ENCODE data around the gene EXOC4. TPM values are rescaled to one million over a fixed set of nuclear protein-coding genes. Genes with fewer than 3 reads are reported as not detected.
A peak's percentile ranks its signal among the peaks of the same experiment; 100 is the strongest.

EXOC4 gene
- total RNA-seq, 1 experiment from 2014 or later: 111 TPM

DNA sequence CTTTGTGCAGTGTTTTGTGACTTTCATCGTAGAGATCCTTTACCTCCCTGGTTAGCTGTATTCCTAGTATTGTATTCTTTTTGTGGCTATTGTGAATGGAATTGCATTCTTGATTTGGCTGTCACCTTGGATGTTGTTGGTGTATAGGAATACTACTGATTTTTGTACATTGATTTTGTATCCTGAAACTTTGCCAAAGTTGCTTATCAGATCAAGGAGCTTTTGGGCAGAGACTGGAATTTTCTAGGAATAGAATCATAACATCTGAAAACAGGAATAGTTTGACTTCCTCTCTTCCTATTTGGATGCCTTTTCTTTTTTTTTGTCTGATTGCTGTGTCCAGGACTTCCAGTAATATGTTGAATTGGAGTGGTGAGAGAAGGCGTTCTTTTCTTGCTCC lies 590.5 kb downstream of the EXOC4 start:
- DNase-seq: no peak
- Histone ChIP-seq H3K27ac (ENCODE audit: low read length) (no peak overlapping the region), H2AFZ (ENCODE audit: low read length) (no peak overlapping the region), H3K4me1 (ENCODE audit: low read length) (no peaks in the 10 kb centered on the region), H3K9me3 (ENCODE audit: low read length) (no peaks in the 10 kb centered on the region), H3K79me2 (ENCODE audit: low read length) (no peaks in the 10 kb centered on the region), H3K9me2 (replicated peaks; ENCODE audit: insufficient read depth, low read length) (no peaks in the 10 kb centered on the region), H3K4me3 (ENCODE audit: low read length) (no peak overlapping the region), H3K9ac (ENCODE audit: low read length) (no peak overlapping the region), H3K27me3 (ENCODE audit: low read length) (no peaks in the 10 kb centered on the region), H4K20me1 (ENCODE audit: insufficient read depth, low read depth, low read length) (no peaks in the 10 kb centered on the region), H3K36me3 (ENCODE audit: insufficient read depth, low read length) (no peaks in the 10 kb centered on the region), H3K4me2 (ENCODE audit: low read depth, low read length, poor library complexity, severe bottlenecking) (no peak overlapping the region)

DNA sequence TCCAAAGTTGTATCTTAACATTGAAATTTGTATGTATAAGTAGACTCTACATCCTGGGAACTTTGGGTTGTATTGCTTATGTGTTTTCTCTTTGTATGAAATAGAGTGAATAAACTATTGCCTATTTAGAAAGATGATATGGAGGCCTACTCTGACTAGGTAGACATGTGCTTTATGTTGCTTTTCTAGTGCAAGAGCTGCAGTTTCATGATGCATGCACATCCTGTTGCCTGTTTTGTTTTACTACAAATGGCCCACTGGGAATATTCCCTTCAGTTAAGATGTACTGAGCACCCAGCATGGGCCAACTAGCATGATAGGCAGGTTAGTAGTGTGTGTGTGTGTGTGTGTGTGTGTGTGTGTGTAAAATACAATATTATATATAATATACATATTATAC lies 592.1 kb downstream of the EXOC4 start:
- Histone ChIP-seq H3K36me3 (ENCODE audit: insufficient read depth, low read length) (no peaks in the 10 kb centered on the region), H3K27ac (ENCODE audit: low read length) (no peak overlapping the region), H3K79me2 (ENCODE audit: low read length) (no peaks in the 10 kb centered on the region), H3K4me3 (ENCODE audit: low read length) (no peak overlapping the region), H3K9ac (ENCODE audit: low read length) (no peak overlapping the region), H2AFZ (ENCODE audit: low read length) (no peak overlapping the region), H4K20me1 (ENCODE audit: insufficient read depth, low read depth, low read length) (no peaks in the 10 kb centered on the region), H3K27me3 (ENCODE audit: low read length) (no peaks in the 10 kb centered on the region), H3K9me2 (replicated peaks; ENCODE audit: insufficient read depth, low read length) (no peaks in the 10 kb centered on the region), H3K4me2 (ENCODE audit: low read depth, low read length, poor library complexity, severe bottlenecking) (no peak overlapping the region), H3K9me3 (ENCODE audit: low read length) (no peaks in the 10 kb centered on the region), H3K4me1 (ENCODE audit: low read length) (no peaks in the 10 kb centered on the region)
- no peak for DNase-seq

- Histone ChIP-seq H3K9me3 (ENCODE audit: low read length) (no peaks in the 10 kb centered on the region), H2AFZ (ENCODE audit: low read length) (no peak overlapping the region), H3K36me3 (ENCODE audit: insufficient read depth, low read length) (no peaks in the 10 kb centered on the region), H3K4me1 (ENCODE audit: low read length) (no peaks in the 10 kb centered on the region), H3K27me3 (ENCODE audit: low read length) (no peaks in the 10 kb centered on the region), H3K4me2 (ENCODE audit: low read depth, low read length, poor library complexity, severe bottlenecking) (no peak overlapping the region), H3K27ac (ENCODE audit: low read length) (no peak overlapping the region), H3K4me3 (ENCODE audit: low read length) (no peak overlapping the region), H3K9me2 (replicated peaks; ENCODE audit: insufficient read depth, low read length) (no peaks in the 10 kb centered on the region), H3K9ac (ENCODE audit: low read length) (no peak overlapping the region), H3K79me2 (ENCODE audit: low read length) (no peaks in the 10 kb centered on the region), H4K20me1 (ENCODE audit: insufficient read depth, low read depth, low read length) (no peaks in the 10 kb centered on the region)
- DNase-seq: no peak
Observed at GRCh38 chr7:133846203-133846945, 593.5 kb downstream of the EXOC4 start.

- no peak for DNase-seq
- no peaks in the 10 kb centered on the region for H3K9me2 ChIP-seq (replicated peaks; ENCODE audit: insufficient read depth, low read length)
- no peaks in the 10 kb centered on the region for H3K27me3 ChIP-seq (ENCODE audit: low read length)
- no peaks in the 10 kb centered on the region for H3K9me3 ChIP-seq (ENCODE audit: low read length)
- no peaks in the 10 kb centered on the region for H3K79me2 ChIP-seq (ENCODE audit: low read length)
- H4K20me1 ChIP-seq (ENCODE audit: insufficient read depth, low read depth, low read length): no peaks in the 10 kb centered on the region; the same call in 1 of the 2 replicates
- no peak overlapping the region for H3K27ac ChIP-seq (ENCODE audit: low read length)
- H3K4me3 ChIP-seq (ENCODE audit: low read length): no peak overlapping the region
- no peak overlapping the region for H3K9ac ChIP-seq (ENCODE audit: low read length)
- no peak overlapping the region for H3K4me2 ChIP-seq (ENCODE audit: low read depth, low read length, poor library complexity, severe bottlenecking)
- H3K36me3 ChIP-seq (ENCODE audit: insufficient read depth, low read length): no peaks in the 10 kb centered on the region
- no peak overlapping the region for H2AFZ ChIP-seq (ENCODE audit: low read length)
- H3K4me1 ChIP-seq (ENCODE audit: low read length): 0 out of 2 replicates have a peak, but pooled peaks cover 3% of the 10 kb centered on the region
Observed at GRCh38 chr7:133850497-133851280, 597.8 kb downstream of the EXOC4 start.

- Histone ChIP-seq H3K4me3 (ENCODE audit: low read length) (no peak overlapping the region), H3K79me2 (ENCODE audit: low read length) (no peaks in the 10 kb centered on the region), H3K27ac (ENCODE audit: low read length) (no peak overlapping the region), H3K9me2 (replicated peaks; ENCODE audit: insufficient read depth, low read length) (no peaks in the 10 kb centered on the region), H3K4me2 (ENCODE audit: low read depth, low read length, poor library complexity, severe bottlenecking) (no peak overlapping the region), H3K9ac (ENCODE audit: low read length) (no peak overlapping the region), H3K36me3 (ENCODE audit: insufficient read depth, low read length) (no peaks in the 10 kb centered on the region), H3K9me3 (ENCODE audit: low read length) (no peaks in the 10 kb centered on the region), H2AFZ (ENCODE audit: low read length) (no peak overlapping the region), H3K4me1 (ENCODE audit: low read length) (0 out of 2 replicates have a peak, but pooled peaks cover 3% of the 10 kb centered on the region), H3K27me3 (ENCODE audit: low read length) (no peaks in the 10 kb centered on the region), H4K20me1 (ENCODE audit: insufficient read depth, low read depth, low read length) (no peaks in the 10 kb centered on the region; the same call in 1 of the 2 replicates)
- no peak for DNase-seq
Observed at GRCh38 chr7:133851411-133851810, 598.5 kb downstream of the EXOC4 start.

DNA sequence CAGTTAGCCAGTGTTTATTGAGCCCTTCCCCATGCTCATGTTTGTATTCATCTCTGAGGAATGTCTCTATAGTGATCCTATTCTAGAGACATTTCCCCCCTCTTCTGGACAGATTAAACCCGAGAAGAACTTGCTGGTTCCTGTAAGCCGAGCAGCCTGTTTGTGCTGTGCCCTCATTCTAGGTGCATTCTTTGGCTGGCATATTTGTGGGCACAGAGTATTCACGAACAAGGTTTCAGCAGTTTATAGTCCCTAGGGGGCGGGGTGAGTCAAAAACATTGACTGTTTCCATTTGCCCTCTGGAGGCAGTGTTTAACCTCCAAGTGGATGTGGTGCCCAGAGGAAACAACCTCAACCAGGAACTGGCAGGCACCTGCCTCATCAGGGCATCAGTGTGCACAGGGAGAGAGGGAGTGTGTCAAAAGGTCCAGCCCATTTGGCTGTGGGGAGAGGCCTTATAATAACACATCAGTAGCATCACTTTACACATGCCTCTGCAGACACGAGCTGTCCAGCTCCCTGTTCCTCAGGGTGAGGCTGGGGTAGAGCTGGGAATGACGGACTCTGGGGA lies 600.9 kb downstream of the EXOC4 start:
- no peaks in the 10 kb centered on the region for H3K9me2 ChIP-seq (replicated peaks; ENCODE audit: insufficient read depth, low read length)
- no peak overlapping the region for H2AFZ ChIP-seq (ENCODE audit: low read length)
- H3K79me2 ChIP-seq (ENCODE audit: low read length): no peaks in the 10 kb centered on the region
- no peak overlapping the region for H3K4me3 ChIP-seq (ENCODE audit: low read length)
- H3K27ac ChIP-seq (ENCODE audit: low read length): no peak overlapping the region
- no peak overlapping the region for H3K4me2 ChIP-seq (ENCODE audit: low read depth, low read length, poor library complexity, severe bottlenecking)
- no peak overlapping the region for H3K9ac ChIP-seq (ENCODE audit: low read length)
- H3K4me1 ChIP-seq (ENCODE audit: low read length): 0 out of 2 replicates have a peak, but pooled peaks cover 3% of the 10 kb centered on the region
- no peaks in the 10 kb centered on the region for H3K36me3 ChIP-seq (ENCODE audit: insufficient read depth, low read length)
- H4K20me1 ChIP-seq (ENCODE audit: insufficient read depth, low read depth, low read length): no peaks in the 10 kb centered on the region; the same call in 1 of the 2 replicates
- H3K27me3 ChIP-seq (ENCODE audit: low read length): no peaks in the 10 kb centered on the region
- H3K9me3 ChIP-seq (ENCODE audit: low read length): no peaks in the 10 kb centered on the region
- DNase-seq: peak; percentile 78

- H3K27ac ChIP-seq (ENCODE audit: low read length): no peak overlapping the region
- H3K9ac ChIP-seq (ENCODE audit: low read length): no peak overlapping the region
- H3K9me3 ChIP-seq (ENCODE audit: low read length): no peaks in the 10 kb centered on the region
- H3K9me2 ChIP-seq (replicated peaks; ENCODE audit: insufficient read depth, low read length): no peaks in the 10 kb centered on the region
- no peaks in the 10 kb centered on the region for H3K36me3 ChIP-seq (ENCODE audit: insufficient read depth, low read length)
- H2AFZ ChIP-seq (ENCODE audit: low read length): no peak overlapping the region
- no peaks in the 10 kb centered on the region for H3K27me3 ChIP-seq (ENCODE audit: low read length)
- H4K20me1 ChIP-seq (ENCODE audit: insufficient read depth, low read depth, low read length): no peaks in the 10 kb centered on the region; the same call in 1 of the 2 replicates
- no peaks in the 10 kb centered on the region for H3K79me2 ChIP-seq (ENCODE audit: low read length)
- no peak overlapping the region for H3K4me3 ChIP-seq (ENCODE audit: low read length)
- DNase-seq: peak; percentile 76
- 0 out of 2 replicates have a peak, but pooled peaks cover 3% of the 10 kb centered on the region for H3K4me1 ChIP-seq (ENCODE audit: low read length)
- H3K4me2 ChIP-seq (ENCODE audit: low read depth, low read length, poor library complexity, severe bottlenecking): no peak overlapping the region
Observed at GRCh38 chr7:133854739-133855138, 601.9 kb downstream of the EXOC4 start.

All from Karpas-422 (cell line).